Mononuclear cell (primary cell): Measurements from ENCODE around the gene KRT26. TPM values are rescaled to one million over a fixed set of nuclear protein-coding genes. Genes with fewer than 3 reads are reported as not detected.
"Not testable (repeated sequence)": the region's sequence is repeated elsewhere in the genome, so short reads cannot be mapped to it uniquely, and the experiment has no call there.

Experiments used
- H3K27me3 ChIP-seq: 2 replicates; pipeline ENCODE4 v1.6.0; 2011; ENCODE audit warnings: low read length, control low read depth; ENCODE audit not compliant: insufficient read depth
- H3K4me1 ChIP-seq: 2 replicates; pipeline ENCODE4 v1.5.1; 2011; ENCODE audit warnings: mild to moderate bottlenecking, low read length, control low read depth; ENCODE audit not compliant: insufficient read depth
- H3K4me3 ChIP-seq: 2 replicates; pipeline ENCODE4 v1.5.1; 2011; ENCODE audit warnings: mild to moderate bottlenecking, low read length, moderate library complexity
- H3K9me3 ChIP-seq: 2 replicates; pipeline ENCODE4 v1.5.1; 2011; ENCODE audit warnings: low read depth, mild to moderate bottlenecking, control low read depth, low read length
- total RNA-seq: library from RNA; depleted of rRNA; stranded (reverse); fragments of >200 nt; gene quantifications from one replicate; pipeline ENCODE4 v1.2.3, GENCODE V29; 2012

KRT26 gene
- total RNA-seq, 1 donor, result not detected

DNA sequence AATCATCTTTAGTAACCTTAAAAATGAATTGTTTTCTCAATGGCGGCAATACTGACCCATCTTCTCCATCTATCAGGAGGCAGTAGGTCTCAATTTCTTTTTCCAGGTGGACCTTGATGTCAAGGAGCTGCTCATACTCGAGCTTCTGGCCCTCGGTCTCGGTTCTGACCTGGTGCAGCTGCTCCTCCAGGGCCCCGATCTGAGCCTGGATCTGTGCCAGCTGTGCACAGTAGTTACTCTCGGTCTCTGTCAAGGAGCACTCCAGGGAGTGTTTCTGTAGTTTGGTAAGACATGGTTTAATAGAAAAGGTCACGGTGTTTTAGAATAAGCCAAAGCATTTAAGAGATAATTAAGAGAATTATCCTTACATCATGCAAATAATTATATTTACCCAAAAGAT, 5.5 kb upstream of the KRT26 start:
- H3K4me3 ChIP-seq, result no peak overlapping the region
- no peaks in the 10 kb centered on the region for H3K4me1 ChIP-seq
- H3K9me3 ChIP-seq, result no peaks in the 10 kb centered on the region
- peaks cover 48% of the 10 kb centered on the region for H3K27me3 ChIP-seq

DNA sequence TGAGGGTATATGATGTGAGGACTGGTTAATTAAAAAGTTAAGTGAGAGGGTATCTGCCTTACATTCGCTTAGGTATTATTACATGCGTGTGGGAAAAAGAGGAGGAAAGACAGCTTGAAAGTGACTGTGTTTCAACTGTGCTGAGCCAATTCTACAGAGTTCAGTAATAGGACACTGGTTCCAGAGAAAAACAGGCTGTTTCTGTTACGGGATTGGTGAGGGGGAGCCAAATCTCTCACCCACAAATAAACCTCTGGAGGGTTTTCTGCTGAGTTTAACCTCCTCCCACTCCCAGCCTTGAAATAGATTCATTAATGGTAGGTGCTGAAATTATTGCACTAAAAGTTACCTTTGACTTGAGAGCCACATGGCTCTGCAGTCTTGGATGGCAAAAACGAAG, 3.9 kb upstream of the KRT26 start:
- Histone ChIP-seq H3K9me3 (no peaks in the 10 kb centered on the region), H3K4me1 (no peaks in the 10 kb centered on the region), H3K4me3 (no peak overlapping the region), H3K27me3 (peaks cover 54% of the 10 kb centered on the region)

DNA sequence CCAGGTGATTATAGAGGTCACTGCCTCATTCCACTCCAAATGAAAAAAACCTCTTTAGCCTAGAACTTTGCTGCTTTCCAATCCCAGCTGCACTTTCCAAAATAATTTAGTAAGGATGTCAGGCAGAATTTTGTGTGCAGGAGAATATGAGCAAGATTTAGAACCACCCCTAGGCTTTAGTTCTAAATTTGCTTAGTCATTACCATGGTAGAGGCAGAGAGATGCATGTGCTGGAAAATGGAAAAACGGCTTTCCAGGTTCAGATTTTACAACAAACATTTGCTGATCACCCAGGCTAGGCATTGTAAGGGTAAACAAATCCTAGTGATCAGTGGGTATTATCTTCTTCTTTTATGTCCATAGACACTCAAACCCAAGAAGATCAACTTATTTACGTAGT, 6.3 kb downstream of the KRT26 start:
- no peak overlapping the region for H3K4me3 ChIP-seq
- H3K9me3 ChIP-seq, result peaks cover 33% of the 10 kb centered on the region
- no peaks in the 10 kb centered on the region for H3K4me1 ChIP-seq
- peaks cover 30% of the 10 kb centered on the region for H3K27me3 ChIP-seq

DNA sequence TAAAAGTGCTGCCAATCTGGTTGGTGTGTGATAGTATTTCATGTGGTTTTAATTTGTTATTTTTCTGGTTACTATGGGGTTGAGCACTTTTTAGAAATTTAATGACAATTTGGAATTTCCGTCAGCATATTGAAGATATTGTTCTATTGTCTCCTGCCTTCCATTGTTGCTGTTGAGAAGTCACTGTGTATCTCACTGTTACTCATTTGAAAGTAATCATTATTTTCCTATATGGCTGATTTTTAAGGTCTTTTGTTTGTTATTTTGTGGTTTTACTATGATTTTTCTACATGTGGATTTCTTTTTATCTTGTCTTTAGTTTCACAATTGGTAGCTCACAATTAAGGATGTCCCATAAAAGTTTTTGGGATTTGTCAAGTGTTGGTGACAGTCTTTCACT, 8.2 kb downstream of the KRT26 start:
- H3K9me3 ChIP-seq, result peaks cover 52% of the 10 kb centered on the region

DNA sequence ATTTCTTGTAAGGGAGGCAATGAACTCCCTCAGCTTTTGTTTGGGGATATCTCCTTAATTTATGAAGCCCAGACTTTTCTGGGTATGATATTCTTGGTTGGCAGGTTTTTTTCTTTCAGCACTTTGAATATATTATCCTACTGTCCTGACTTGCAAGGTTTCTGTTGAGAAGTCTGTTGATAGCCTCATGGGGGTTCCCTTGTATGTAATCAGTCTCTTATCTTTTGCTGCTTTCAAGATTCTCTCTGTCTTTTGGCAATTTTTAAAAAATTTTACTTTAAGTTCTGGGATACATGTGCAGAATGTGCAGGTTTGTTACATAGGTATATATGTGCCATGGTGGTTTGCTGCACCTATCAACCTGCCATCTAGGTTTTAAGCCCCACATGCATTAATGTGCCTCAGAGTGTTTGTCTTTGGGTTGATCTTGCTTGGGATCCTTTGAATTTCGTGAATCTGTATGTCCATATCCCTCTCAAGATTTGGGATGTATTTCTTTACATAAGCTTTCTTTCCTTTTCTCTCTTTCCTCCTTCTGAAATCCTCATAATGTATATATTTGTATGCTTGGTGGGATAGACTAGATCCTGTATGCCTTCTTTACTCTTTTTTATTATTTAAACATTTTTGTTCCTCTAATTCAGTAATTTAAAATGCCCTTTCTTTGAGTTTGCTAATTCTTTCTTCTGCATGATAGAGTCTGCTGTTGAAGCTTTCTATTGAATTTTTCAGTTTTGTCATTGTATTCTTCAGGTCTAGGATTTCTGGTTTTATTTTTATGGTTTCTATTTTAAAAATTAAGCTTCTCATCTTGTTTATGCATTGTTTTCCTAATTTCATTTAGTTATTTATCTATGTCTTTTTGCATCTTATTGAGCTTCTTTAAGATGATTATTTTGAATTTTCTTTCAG, 11.6 kb downstream of the KRT26 start:
- Histone ChIP-seq H3K9me3 (peaks cover 56% of the 10 kb centered on the region), H3K27me3 (peaks cover 37% of the 10 kb centered on the region), H3K4me3 (no peak overlapping the region), H3K4me1 (no peaks in the 10 kb centered on the region)

More for the DNA sequence above, 8.2 kb downstream of the KRT26 start:
- Histone ChIP-seq H3K4me3 (no peak overlapping the region), H3K27me3 (peaks cover 35% of the 10 kb centered on the region), H3K4me1 (no peaks in the 10 kb centered on the region)

DNA sequence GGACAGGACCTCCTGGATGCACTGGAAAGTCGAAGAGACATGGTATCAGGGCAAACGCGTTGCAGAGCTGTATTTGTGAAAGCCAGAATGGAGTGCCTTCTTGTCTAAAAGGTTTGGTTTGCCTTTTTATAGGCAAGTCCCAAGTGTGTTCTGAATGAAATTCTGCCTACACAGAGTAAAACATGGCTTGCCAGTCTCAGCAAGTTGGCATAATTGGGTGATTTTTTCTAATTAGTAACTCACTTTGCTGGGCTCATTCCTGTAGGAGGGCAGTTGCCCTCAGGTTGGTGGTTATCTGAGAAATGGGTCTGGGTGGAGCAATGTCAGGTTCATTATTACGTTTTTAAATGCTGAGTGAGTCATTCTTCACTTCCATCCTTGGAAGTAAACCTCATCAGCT, 16.8 kb downstream of the KRT26 start, which contains the start of gene KRT25:
Gene KRT25 (minus strand): TSS at position 101 of the 400 bp plus-strand sequence. CDS start 60 bp downstream, at position 41.
- Histone ChIP-seq H3K27me3 (peaks cover 31% of the 10 kb centered on the region), H3K4me1 (no peaks in the 10 kb centered on the region), H3K4me3 (no peak within 1 kb of the TSS), H3K9me3 (peaks cover 19% of the 10 kb centered on the region)

DNA sequence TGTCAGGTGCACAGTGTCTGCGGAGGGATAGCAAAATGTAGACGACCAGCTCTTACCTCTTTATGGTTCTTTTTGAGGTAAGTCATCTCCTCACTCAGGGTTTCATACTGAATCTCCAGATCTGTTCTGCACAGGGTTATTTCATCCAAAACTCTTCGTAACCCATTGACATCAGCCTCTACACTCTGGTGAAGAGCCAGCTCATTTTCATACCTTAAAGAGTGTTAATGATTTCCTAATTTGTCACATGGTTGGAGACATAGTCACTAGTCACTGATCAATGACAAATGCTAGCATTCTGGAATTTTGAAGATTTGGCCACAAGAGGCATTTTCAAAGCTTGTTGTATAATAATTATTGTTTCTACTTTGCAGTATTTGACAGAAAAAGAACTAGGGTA, 18.2 kb downstream of the KRT26 start:
- peaks cover 5% of the 10 kb centered on the region for H3K9me3 ChIP-seq
- H3K27me3 ChIP-seq, result peaks cover 30% of the 10 kb centered on the region
- no peaks in the 10 kb centered on the region for H3K4me1 ChIP-seq
- no peak overlapping the region for H3K4me3 ChIP-seq

DNA sequence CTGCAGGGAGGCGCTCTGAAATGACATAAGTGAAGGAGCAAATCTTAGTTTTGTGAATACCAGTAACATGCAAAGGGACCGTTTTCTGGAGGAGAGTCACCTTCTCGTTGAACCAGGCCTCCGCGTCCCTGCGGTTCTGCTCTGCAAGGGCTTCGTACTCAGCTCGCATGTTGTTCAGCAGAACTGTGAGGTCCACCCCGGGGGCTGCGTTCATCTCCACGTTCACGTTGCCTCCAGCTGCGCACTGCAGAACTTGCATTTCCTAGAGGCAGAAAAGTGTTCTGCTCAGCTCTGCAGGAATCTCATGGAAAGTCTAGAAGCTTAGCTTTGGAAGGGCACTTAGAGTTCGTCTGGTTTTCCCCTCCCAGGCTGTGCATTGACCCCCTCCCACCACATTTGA, 20.9 kb downstream of the KRT26 start:
- H3K27me3 ChIP-seq, result peaks cover 35% of the 10 kb centered on the region
- no peaks in the 10 kb centered on the region for H3K4me1 ChIP-seq
- no peaks in the 10 kb centered on the region for H3K9me3 ChIP-seq
- H3K4me3 ChIP-seq, result no peak overlapping the region

DNA sequence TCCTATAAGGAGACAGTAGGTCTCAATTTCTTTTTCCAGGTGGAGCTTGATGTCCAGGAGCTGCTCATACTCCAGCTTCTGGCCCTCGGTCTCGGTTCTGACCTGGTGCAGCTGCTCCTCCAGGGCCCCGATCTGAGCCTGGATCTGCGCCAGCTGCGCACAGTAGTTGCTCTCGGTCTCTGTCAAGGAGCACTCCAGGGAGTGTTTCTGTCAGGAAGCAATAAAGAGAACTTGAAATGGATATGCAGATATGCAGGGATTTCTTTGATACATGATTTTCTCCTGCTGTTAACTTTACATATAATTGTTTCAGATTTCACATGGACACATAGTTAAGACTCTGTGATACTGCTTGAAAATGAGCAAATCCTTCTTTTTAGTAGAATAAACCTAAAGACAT, 21.6 kb downstream of the KRT26 start:
- H3K4me1 ChIP-seq, result no peaks in the 10 kb centered on the region
- H3K4me3 ChIP-seq, result no peak overlapping the region
- H3K27me3 ChIP-seq, result peaks cover 39% of the 10 kb centered on the region
- H3K9me3 ChIP-seq, result no peaks in the 10 kb centered on the region

DNA sequence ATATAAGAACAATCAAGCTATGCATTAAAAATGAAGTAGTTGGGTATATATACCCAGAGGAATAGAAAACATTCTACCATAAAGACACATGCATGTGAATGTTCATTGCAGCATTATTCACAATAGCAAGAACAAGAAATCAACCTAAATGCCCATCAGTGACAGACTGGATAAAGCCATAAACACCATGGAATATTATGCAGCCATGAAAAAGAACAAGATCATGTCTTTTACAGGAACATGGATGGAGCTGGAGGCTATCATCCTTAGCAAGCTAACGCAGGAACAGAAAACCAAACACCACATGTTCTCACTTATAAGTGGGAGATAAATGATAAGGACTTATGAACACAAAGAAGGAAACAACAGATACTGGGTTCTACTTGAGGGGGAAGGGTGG, 23.3 kb downstream of the KRT26 start:
- not testable (repeated sequence) for H3K4me3 ChIP-seq, H3K4me1 ChIP-seq, H3K9me3 ChIP-seq
- H3K27me3 ChIP-seq, result peaks cover 34% of the 10 kb centered on the region

DNA sequence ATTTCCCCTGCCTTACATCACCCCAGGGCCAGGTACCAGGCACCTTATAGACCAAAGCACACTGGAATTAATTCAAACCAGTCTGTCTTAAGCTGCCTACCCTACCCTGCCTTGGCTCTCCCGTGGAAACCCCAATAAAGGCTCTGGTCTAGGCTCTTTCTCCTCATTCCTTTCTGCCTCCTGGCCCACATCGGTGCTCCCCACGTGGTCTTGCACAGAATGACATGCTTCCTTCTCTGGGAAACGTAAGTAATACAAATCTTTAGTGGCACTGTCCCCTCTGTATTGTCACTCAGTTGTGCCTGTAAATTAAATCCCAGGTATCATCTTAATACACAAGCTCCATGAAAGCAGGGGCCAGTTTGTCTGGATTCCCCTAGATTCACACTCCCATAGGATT, 33.4 kb downstream of the KRT26 start:
- H3K27me3 ChIP-seq, result peaks cover 17% of the 10 kb centered on the region
- no peaks in the 10 kb centered on the region for H3K4me1 ChIP-seq
- H3K4me3 ChIP-seq, result no peak overlapping the region
- no peaks in the 10 kb centered on the region for H3K9me3 ChIP-seq

DNA sequence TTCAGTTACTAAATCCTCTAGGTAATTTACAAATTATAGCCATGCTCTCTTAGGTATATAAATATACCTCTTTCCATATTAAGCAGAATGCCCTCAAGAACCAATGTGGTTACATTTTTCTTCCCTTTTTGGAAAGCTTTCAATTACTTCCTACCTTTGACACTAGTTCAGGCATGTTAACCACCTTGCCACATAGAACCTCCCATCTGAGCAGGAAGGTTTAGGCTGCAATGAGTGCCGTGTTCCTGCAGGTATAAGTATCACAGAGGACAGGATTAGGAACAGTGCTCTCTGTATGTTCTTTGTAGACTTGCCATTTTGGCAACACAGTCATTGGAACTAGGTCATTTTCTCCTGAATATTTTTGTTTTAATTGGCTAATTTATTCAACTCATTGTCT, 37.0 kb downstream of the KRT26 start:
- no peaks in the 10 kb centered on the region for H3K9me3 ChIP-seq
- H3K4me1 ChIP-seq, result no peaks in the 10 kb centered on the region
- H3K4me3 ChIP-seq, result no peak overlapping the region
- peaks cover 8% of the 10 kb centered on the region for H3K27me3 ChIP-seq

DNA sequence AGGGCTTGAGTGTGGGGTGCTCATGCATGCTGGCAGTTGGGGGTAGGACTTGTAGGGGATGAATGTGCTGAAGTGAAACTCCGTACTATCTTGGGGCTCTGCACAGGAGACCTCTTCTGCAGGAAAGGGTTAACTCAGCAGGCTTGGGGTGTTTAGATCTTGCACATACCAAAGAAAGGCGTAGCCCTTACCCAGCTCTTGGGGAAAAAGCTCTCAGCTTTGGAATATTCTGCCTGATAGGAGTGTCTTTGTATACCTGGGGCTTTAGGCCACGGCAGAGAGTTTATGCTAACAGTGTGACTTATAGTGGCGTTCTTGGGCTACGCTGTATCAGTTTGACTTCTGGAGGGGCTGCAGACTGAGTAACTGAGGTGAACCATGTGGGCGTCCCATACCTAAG, 38.0 kb downstream of the KRT26 start:
- Histone ChIP-seq H3K4me3 (no peak overlapping the region), H3K27me3 (peaks cover 8% of the 10 kb centered on the region), H3K4me1 (no peaks in the 10 kb centered on the region), H3K9me3 (no peaks in the 10 kb centered on the region)

DNA sequence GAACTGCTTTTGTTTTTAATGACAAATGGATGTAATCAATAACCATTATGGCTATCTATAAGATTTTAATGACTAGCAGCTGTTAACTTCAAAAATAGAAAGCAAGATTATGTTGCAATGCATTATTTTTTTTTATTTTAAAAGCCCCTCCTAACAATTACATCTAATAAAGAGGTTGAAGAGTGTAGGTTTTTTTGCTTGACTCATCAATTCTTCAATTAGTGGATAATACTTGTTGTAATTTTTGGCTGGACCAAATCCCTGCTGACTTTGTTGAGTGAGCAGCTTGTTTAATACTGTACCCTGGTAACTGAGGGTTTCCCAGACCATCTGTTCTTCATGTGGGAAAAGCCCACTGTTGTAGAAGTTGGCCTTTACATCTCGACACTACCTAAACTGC, 41.0 kb downstream of the KRT26 start:
- H3K4me1 ChIP-seq, result no peaks in the 10 kb centered on the region
- H3K27me3 ChIP-seq, result peaks cover 11% of the 10 kb centered on the region
- no peak overlapping the region for H3K4me3 ChIP-seq
- H3K9me3 ChIP-seq, result no peaks in the 10 kb centered on the region

DNA sequence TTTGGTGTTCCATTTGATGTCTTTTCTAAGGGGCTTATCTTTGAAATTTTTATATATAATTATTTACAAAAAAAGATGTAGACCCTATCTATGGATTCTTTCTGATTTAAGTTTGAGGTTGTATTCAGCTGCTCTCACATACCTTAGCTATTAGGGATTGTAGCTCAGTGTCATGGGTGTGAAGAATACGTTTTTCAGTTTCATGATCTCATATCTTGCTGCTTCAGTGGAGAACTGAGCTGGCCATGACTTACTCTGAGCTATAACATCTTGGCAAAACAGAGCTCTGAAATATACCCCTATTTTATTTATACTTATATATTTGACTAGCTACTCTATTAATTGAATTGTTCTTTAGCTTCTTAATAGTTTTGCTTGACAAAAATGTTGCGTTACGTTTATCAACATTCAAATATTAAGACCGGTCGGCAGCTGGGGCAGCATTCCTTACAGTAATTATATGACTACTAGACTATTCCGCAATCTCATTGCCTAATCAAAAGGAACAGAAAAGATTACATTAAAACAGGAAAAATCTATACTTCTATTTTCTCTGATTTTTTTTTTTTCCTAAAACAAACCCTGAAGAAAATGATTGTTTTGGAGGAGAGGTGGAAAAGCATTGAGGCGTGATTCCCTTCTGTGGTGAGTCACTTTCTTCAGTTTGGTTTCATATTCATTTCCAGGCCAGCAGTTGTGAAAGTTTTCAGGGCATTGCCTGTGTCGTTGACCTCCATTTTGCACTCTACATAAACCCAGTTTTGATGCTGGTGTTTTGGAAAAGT, 44.4 kb downstream of the KRT26 start:
- Histone ChIP-seq H3K4me3 (no peak overlapping the region), H3K27me3 (peaks cover 14% of the 10 kb centered on the region), H3K4me1 (no peaks in the 10 kb centered on the region), H3K9me3 (no peaks in the 10 kb centered on the region)
